Esophagus (tissue), 2 donors: ENCODE measurements around the gene TEKTIP1. TPM values are rescaled to one million over a fixed set of nuclear protein-coding genes. Genes with fewer than 3 reads are reported as not detected.

Experiments
- H3K27ac ChIP-seq, 2 donors: one replicate each; pipeline ENCODE4 v1.5.1; 2013; ENCODE audit warnings: low read depth in 2 of 2, mild to moderate bottlenecking in 2 of 2, inconsistent platforms in 1 of 2, low read length in 1 of 2, moderate library complexity in 1 of 2
- H3K27me3 ChIP-seq, 2 donors: one replicate each; pipeline ENCODE4 v1.6.1; 2013; ENCODE audit warnings: low read length in 2 of 2, control low read depth in 1 of 2, mild to moderate bottlenecking in 1 of 2; ENCODE audit not compliant: insufficient read depth in 2 of 2, control insufficient read depth in 1 of 2
- H3K36me3 ChIP-seq, 2 donors: one replicate each; pipeline ENCODE4 v1.6.1; 2013; ENCODE audit warnings: low read length in 1 of 2; ENCODE audit not compliant: control insufficient read depth in 2 of 2, insufficient read depth in 2 of 2
- H3K4me1 ChIP-seq, 2 donors: one replicate each; pipeline ENCODE4 v1.6.1; 2013; ENCODE audit warnings: low read length in 1 of 2; ENCODE audit not compliant: control insufficient read depth in 2 of 2, insufficient read depth in 2 of 2
- H3K4me3 ChIP-seq, 2 donors: one replicate each; pipeline ENCODE4 v1.5.1; 2013; ENCODE audit warnings: low read length in 2 of 2, mild to moderate bottlenecking in 2 of 2, low read depth in 1 of 2, moderate library complexity in 1 of 2
- H3K9me3 ChIP-seq, 2 donors: one replicate each; pipeline ENCODE4 v1.6.1; 2013; ENCODE audit warnings: mild to moderate bottlenecking in 2 of 2, low read depth in 1 of 2, low read length in 1 of 2, moderate library complexity in 1 of 2; ENCODE audit not compliant: control insufficient read depth in 2 of 2, insufficient read depth in 1 of 2
- WGBS, 2 donors: extraction: QIAGEN DNeasy Blood & Tissue Kit; methylation state at CpG; one replicate each; pipeline ENCODE4 v1.1.7; 2013; 5-methylcytosine and 5-hydroxymethylcytosine counted together
- polyA plus RNA-seq, 2 donors: library from polyadenylated mRNA; stranded (reverse); fragments of 200-250 nt; gene quantifications; one replicate each; pipeline ENCODE4 v1.2.3, GENCODE V29; 2013
- donor health status: healthy with polysubstance abuse.
- donor health status: Bipolar disorder and iron deficiency.

TEKTIP1 gene
- polyA plus RNA-seq, 2 donors = 0.08 to 0.41 TPM

DNA sequence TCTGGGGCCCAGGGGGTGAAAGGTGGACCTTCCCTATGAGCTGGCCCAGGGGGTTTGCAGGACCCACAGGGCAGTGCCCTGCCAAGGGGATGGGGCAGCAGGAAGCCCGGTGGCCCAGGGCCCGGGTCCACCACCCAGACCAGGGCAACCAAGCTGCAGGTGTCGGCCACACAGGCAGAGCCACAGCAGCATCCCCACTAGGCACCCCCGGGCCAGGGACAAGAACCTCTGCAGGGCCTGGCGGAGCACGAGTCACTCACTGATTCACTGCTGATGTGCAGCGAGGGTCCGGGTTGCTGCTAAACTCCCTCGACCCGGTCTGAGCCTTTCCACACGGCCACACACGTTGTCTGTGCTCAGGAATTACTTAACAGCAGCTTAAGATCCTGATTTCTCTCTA is 24.0 kb upstream of the TEKTIP1 start:
- WGBS, 2 donors = 86 to 87% methylated on average over 12 of the region's 12 CpGs
- H3K36me3 ChIP-seq = peaks cover 0 to 9% of the 10 kb centered on the region in 2 donors
- H3K27ac ChIP-seq = no peak overlapping the region
- no peak overlapping the region for H3K4me3 ChIP-seq
- H3K9me3 ChIP-seq = no peaks in the 10 kb centered on the region
- H3K4me1 ChIP-seq = peaks cover under 1 to 17% of the 10 kb centered on the region in 2 donors
- no peaks in the 10 kb centered on the region for H3K27me3 ChIP-seq

DNA sequence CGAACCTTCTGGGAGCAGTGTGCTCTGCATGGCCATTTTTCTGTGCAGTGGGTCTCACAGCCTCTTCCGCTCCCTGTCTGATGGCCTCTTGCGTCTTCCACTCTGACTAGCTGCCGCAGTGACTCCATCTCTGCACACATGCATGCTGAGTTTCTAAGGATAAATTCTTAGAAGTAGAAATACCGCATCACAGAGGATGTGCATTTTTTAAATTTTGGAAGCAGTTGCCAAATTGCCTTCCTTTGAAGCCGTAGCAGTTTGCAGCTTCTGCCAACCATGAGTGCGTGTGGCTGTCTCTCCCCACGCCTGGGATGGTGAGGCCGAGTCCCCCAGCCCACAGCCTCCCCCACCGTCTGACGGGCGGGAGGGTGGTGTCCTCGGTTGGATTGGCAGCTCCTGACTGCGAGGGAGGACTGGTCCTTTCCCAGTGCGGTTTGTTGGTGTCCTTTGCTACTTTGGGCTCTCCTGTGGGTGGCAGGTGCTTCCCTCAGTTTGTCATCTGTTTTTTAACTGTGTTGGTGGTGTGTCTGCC is 23.0 kb upstream of the TEKTIP1 start:
- WGBS, 2 donors = 57 to 70% methylated on average over 15 of the region's 15 CpGs
- Histone ChIP-seq H3K9me3 (no peaks in the 10 kb centered on the region), H3K36me3 (peaks cover 0 to 8% of the 10 kb centered on the region in 2 donors), H3K4me3 (no peak overlapping the region), H3K27me3 (no peaks in the 10 kb centered on the region), H3K4me1 (peaks cover 5 to 23% of the 10 kb centered on the region in 2 donors), H3K27ac (no peak overlapping the region)

DNA sequence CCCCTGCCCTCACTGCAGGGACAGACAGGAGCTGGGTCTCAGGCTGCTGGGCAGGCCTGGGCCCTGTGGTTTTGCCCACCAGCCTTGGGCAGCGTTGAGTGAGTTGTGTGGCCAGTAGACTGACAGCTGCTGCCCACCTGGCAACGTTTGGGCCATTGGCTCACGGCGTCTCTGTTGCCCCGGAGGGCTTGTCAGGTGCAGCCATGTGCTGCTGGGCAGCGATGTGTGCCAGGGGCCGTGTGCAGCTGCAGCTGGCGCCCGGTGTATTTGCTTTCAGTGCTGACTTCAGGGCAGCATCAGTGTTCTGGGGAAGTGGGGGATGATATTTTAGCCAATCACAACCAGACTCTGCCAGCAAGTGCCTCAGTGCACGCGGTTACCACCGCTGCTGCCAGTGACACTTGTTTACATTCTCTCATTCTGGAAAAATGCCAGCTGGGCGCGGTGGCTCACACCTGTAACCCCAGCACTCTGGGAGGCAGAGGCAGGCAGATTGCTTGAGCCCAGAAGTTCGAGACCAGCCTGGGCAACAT is 22.2 kb upstream of the TEKTIP1 start:
- no peaks in the 10 kb centered on the region for H3K27me3 ChIP-seq
- 43 to 49% methylated on average over 15 of the region's 15 CpGs for WGBS, 2 donors
- no peak overlapping the region for H3K27ac ChIP-seq
- H3K4me1 ChIP-seq = peaks cover 5 to 23% of the 10 kb centered on the region in 2 donors
- H3K36me3 ChIP-seq = peaks cover 0 to 8% of the 10 kb centered on the region in 2 donors
- no peak overlapping the region for H3K4me3 ChIP-seq
- no peaks in the 10 kb centered on the region for H3K9me3 ChIP-seq

DNA sequence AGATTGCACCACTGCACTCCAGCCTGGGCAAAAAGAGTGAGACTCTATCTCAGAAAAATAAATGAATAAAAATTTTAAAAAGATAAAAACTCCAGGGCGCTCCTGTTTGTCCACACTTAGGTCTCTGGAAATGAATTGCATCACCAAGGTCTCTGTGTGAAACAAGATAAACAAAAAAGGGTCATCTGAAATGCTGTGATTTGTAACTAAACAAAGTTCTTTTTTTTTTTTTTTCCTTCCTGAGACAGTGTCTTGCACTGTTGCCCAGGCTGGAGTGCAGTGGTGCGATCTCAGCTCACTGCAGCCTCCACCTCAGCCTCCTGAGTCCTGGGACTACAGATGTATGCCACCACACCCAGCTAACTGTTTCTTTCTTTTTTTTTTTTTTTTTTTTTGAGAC is 21.3 kb upstream of the TEKTIP1 start:
- 77 to 96% methylated on average over 2 of the region's 2 CpGs for WGBS, 2 donors
- Histone ChIP-seq H3K9me3 (no peaks in the 10 kb centered on the region), H3K27ac (no peak overlapping the region), H3K4me1 (peaks cover 5 to 26% of the 10 kb centered on the region in 2 donors), H3K27me3 (no peaks in the 10 kb centered on the region), H3K4me3 (no peak overlapping the region), H3K36me3 (peaks cover 0 to 14% of the 10 kb centered on the region in 2 donors)

DNA sequence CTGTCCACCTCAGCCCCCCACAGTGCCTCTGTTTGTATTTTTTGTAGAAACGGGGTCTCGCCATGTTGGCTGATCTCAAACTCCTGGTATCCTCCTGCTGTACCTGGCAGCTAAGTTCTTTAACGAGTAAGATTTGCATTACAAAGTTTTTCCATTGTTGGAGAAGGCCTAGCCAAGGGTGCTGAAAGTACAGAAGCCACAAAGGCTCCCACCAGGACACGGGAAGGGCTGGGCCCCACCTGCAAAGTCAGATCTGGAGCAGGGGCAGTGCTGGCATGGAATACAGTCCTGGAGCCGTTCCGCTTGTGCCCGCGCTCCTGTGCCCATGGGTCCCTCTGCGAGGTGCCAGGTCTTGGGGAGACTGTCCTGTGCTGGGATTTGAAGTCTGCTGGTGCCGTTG is 20.7 kb upstream of the TEKTIP1 start:
- Histone ChIP-seq H3K9me3 (no peaks in the 10 kb centered on the region), H3K27me3 (no peaks in the 10 kb centered on the region), H3K36me3 (peaks cover 0 to 17% of the 10 kb centered on the region in 2 donors), H3K27ac (no peak overlapping the region), H3K4me3 (no peak overlapping the region), H3K4me1 (peaks cover 5 to 24% of the 10 kb centered on the region in 2 donors)
- WGBS, 2 donors = 81 to 83% methylated on average over 10 of the region's 10 CpGs

DNA sequence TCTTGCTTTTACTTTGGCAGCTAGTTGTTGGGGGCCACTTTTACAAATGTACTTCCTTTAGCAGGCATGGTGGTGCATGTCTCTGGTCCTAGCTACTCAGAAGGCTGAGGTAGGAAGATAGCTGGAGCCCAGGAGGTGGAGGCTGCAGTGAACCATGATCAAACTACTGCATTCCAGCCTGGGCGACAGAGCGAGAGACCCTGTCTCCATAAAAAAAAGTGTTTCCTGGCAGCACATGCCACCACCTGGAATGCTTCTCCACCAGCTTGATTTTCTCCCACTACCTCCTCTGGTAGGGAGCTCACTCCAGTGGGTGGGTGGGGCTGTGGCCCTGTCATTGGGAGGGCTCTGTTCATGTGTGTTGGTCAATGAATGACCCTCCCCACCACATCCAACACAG is 20.3 kb upstream of the TEKTIP1 start:
- WGBS, 2 donors = 83 to 85% methylated on average over 2 of the region's 2 CpGs
- peaks cover 5 to 21% of the 10 kb centered on the region in 2 donors for H3K4me1 ChIP-seq
- no peak overlapping the region for H3K4me3 ChIP-seq
- H3K9me3 ChIP-seq = no peaks in the 10 kb centered on the region
- H3K27ac ChIP-seq = no peak overlapping the region
- no peaks in the 10 kb centered on the region for H3K27me3 ChIP-seq
- peaks cover 1 to 21% of the 10 kb centered on the region in 2 donors for H3K36me3 ChIP-seq

DNA sequence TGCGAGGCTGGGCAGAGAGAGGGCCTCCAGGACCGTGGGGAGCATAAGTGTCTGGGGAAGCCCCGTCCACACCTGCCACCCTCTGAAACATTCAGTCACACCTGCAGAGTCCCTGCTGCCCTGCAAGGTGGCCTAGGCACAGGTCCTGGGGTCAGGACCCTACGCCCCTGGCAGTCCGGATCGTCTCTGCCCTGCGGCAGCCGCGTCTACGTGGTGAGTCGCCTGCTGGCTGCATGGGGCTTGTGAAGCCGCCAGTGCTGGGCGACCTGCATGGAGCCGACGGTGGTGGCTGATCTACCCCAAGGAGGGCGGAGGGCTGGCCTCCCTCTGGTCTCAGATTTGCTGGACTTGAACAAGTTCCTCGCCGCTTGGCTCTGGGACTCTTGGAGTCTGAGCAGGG is 19.8 kb upstream of the TEKTIP1 start:
- no peak overlapping the region for H3K4me3 ChIP-seq
- WGBS, 2 donors = 81 to 84% methylated on average over 18 of the region's 18 CpGs
- no peaks in the 10 kb centered on the region for H3K9me3 ChIP-seq
- no peaks in the 10 kb centered on the region for H3K27me3 ChIP-seq
- peaks cover 5 to 18% of the 10 kb centered on the region in 2 donors for H3K4me1 ChIP-seq
- H3K27ac ChIP-seq = no peak overlapping the region
- H3K36me3 ChIP-seq = peaks cover 2 to 25% of the 10 kb centered on the region in 2 donors

DNA sequence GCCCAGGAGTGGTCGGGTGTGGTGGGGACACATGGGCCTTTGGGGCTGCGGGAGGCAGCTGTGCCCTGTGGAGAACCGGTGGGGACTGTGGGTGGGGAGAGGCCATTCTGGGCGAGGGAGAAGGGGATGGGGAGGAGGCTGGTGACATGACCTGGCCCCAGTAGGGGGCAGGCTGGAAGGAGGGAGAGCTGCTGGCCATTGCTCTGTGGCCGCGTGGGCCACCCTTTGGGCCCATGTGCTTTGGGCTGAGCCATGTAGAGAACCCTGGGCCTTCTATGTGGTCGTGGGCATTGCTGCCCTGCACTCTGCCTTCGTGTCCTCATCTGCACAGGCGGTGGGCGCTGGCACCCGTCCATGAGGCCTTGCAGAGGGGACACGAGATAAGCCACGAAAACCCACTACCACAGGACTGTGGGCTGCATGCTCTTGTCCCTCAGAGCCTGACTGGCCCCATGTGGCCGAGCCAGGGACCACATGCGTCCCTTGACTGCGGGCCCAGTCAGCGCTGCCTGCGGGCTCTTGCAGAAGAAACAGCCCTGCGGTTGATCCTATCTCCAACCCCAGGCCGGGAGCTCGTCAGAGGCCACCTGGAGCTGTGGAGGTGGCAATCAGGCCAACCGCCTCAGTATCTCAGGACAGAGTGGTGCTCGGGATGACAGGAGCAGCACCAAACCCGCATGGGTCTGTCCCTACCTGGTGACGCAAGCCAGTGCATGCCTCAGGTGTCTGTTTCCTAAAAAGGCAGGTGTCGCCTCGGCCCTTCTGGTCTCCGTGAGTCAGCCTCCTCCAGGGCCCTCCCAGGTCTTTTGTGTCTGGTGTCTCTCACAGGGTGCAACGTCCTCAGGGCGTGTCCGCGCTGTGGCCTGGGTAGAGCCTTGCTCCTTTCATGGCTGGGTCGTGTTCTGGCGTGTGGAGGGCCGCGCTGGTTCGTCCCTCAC is 18.5 kb upstream of the TEKTIP1 start:
- Histone ChIP-seq H3K27ac (peak overlapping the region; percentile 77 to 86), H3K27me3 (no peaks in the 10 kb centered on the region), H3K9me3 (no peaks in the 10 kb centered on the region), H3K36me3 (peaks cover 2 to 30% of the 10 kb centered on the region in 2 donors), H3K4me3 (no peak overlapping the region), H3K4me1 (peaks cover 5 to 15% of the 10 kb centered on the region in 2 donors)
- WGBS, 2 donors = 63 to 71% methylated on average over 37 of the region's 37 CpGs

DNA sequence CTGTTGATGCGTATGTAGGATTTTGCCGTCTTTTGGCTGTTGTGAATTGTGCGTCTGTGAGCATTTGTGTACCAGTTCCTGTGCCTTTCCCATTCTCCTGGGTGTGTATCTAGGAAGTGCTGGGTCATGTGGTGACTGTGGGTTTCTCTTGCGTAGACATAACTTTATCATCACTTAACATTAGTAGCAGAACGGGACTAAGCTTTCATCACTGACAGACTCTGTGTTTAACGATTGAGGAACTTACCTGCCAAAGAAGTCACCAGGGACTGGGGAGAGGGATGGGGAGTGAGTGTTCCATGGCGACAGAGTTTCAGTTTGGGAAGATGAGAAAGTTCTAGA is 17.9 kb upstream of the TEKTIP1 start:
- 53 to 54% methylated on average over 7 of the region's 7 CpGs for WGBS, 2 donors
- no peaks in the 10 kb centered on the region for H3K27me3 ChIP-seq
- peaks cover 5 to 15% of the 10 kb centered on the region in 2 donors for H3K4me1 ChIP-seq
- peak overlapping the region; percentile 77 to 86 for H3K27ac ChIP-seq
- peaks cover 2 to 36% of the 10 kb centered on the region in 2 donors for H3K36me3 ChIP-seq
- H3K4me3 ChIP-seq = no peak overlapping the region
- no peaks in the 10 kb centered on the region for H3K9me3 ChIP-seq
